Left lung (tissue), 10 donors: Measurements from ENCODE around the gene TPM3. TPM values are rescaled to one million over a fixed set of nuclear protein-coding genes. Genes with fewer than 3 reads are reported as not detected.
"Not testable (repeated sequence)": the region's sequence is repeated elsewhere in the genome, so short reads cannot be mapped to it uniquely, and the experiment has no call there.

Experiments used
- ATAC-seq: fragments of 200-7000 bp; cut with Tn5 transposase; one replicate; pipeline ENCODE4 v1.9.1; 2020; ENCODE audit warnings: moderate library complexity
- DNase-seq, 4 donors: peaks; one replicate each; pipeline ENCODE4 v3.0.0-alpha.2; 2013 to 2020
- H3K27ac ChIP-seq, 2 donors: fragments of 200-600 bp; sonication (generic) in 1 of 2; one replicate each; pipeline versions ENCODE4 v1.5.0 to v1.8.0; 2020 to 2021
- H3K27me3 ChIP-seq, 2 donors: fragments of 200-600 bp; sonication (generic) in 1 of 2; one replicate each; pipeline versions ENCODE4 v1.5.0 to v1.8.0; 2020 to 2021
- H3K36me3 ChIP-seq, 2 donors: fragments of 200-600 bp; sonication (generic) in 1 of 2; one replicate each; pipeline versions ENCODE4 v1.5.0 to v1.8.0; 2020 to 2021
- H3K4me1 ChIP-seq, 2 donors: fragments of 200-600 bp; one replicate each; pipeline ENCODE4 v1.8.0; 2021
- H3K4me3 ChIP-seq, 2 donors: fragments of 200-600 bp; sonication (generic) in 1 of 2; one replicate each; pipeline versions ENCODE4 v1.5.0 to v1.8.0; 2020 to 2021; ENCODE audit warnings: mild to moderate bottlenecking in 1 of 2
- H3K9me3 ChIP-seq, 2 donors: fragments of 200-600 bp; sonication (generic) in 1 of 2; one replicate each; pipeline versions ENCODE4 v1.5.0 to v1.8.0; 2020 to 2021
- CTCF ChIP-seq, 2 donors: fragments of 200-600 bp; sonication (generic) in 1 of 2; IDR thresholded peaks; one replicate each; pipeline versions ENCODE4 v1.5.0 to v1.8.0; 2021; ENCODE audit warnings: antibody characterized with exemption in 2 of 2
- intact Hi-C, 2 donors: fragments of 100-400 bp; cut with DNase I; formaldehyde crosslinking; loops; one replicate each; pipeline versions ENCODE4 v1.11.2 to v1.14.2; 2022
- polyA plus RNA-seq, 6 donors: library from polyadenylated mRNA; unstranded; fragments of 120-200 nt; gene quantifications; one replicate each; pipeline ENCODE4 v1.2.1, GENCODE V29; 2013; ENCODE audit not compliant: insufficient read length in 6 of 6
- total RNA-seq, 2 donors: library from RNA; stranded (reverse); fragmentation: NEBNext Ultra II Directional; extraction: Animal tissue kit (Norgen Biotek cat#: 25700); gene quantifications; one replicate each; pipeline ENCODE4 v1.2.1, GENCODE V29; 2021
- donor health status: DM: no; HTN: yes; CAD: no.
- donor health status: DM: no; HTN: no; CAD: no.

The TPM3 gene
- total and polyA plus RNA-seq, 8 donors = 220 to 406 (median 257) TPM

- no peaks in the 10 kb centered on the region for H3K9me3 ChIP-seq
- H3K4me3 ChIP-seq = no peak overlapping the region
- no peaks in the 10 kb centered on the region for H3K27me3 ChIP-seq
- intact Hi-C loops = no loop called here
- H3K4me1 ChIP-seq = no peaks in the 10 kb centered on the region
- TF ChIP-seq CTCF (IDR thresholded peaks at IDR 0.05) = no peak
- no peak overlapping the region for H3K27ac ChIP-seq
- H3K36me3 ChIP-seq = peaks cover 11 to 100% of the 10 kb centered on the region in 2 donors
- no peak for ATAC-seq
- DNase-seq = no peak
Observed at GRCh38 chr1:154237880-154238506, 46.1 kb upstream of the TPM3 start.

DNA sequence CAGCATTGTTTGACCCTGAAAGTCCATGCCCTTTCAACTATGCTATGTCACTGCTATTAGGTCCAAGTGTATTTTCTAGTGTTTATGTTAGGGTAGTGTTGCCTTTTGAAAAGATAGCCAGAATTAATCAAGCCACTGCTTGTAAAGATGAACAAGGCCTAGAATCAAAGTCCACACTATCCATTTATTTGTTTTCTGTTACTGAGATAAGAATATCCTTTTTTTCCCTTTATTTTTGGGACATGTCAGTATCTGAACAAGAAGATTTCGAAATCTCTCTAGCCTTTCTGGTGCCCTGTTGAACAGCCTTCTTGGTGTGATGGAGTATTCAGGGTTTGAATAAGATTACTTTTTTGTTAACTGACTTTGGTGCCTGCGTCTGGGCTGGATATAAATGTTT, 45.5 kb upstream of the TPM3 start:
- no peak for DNase-seq
- no peaks in the 10 kb centered on the region for H3K4me1 ChIP-seq
- H3K36me3 ChIP-seq = peaks cover 11 to 100% of the 10 kb centered on the region in 2 donors
- no peaks in the 10 kb centered on the region for H3K27me3 ChIP-seq
- H3K27ac ChIP-seq = no peak overlapping the region
- H3K4me3 ChIP-seq = no peak overlapping the region
- TF ChIP-seq CTCF (IDR thresholded peaks at IDR 0.05) = no peak
- ATAC-seq = no peak
- no peaks in the 10 kb centered on the region for H3K9me3 ChIP-seq
- intact Hi-C loops = no loop called here

- ATAC-seq (no peak), DNase-seq (no peak)
- Histone ChIP-seq H3K4me3 (no peak overlapping the region), H3K9me3 (no peaks in the 10 kb centered on the region), H3K27ac (no peak overlapping the region), H3K27me3 (no peaks in the 10 kb centered on the region), H3K4me1 (no peaks in the 10 kb centered on the region), H3K36me3 (peaks cover 11 to 100% of the 10 kb centered on the region in 2 donors)
- intact Hi-C loops = no loop called here
- TF ChIP-seq CTCF (IDR thresholded peaks at IDR 0.05) = no peak
Observed at GRCh38 chr1:154236855-154237254, 45.0 kb upstream of the TPM3 start.

- H3K27ac ChIP-seq, intact Hi-C loops, H3K9me3 ChIP-seq, H3K4me3 ChIP-seq, H3K27me3 ChIP-seq, H3K4me1 ChIP-seq, ATAC-seq, DNase-seq: not testable (repeated sequence)
- peaks cover 2 to 100% of the 10 kb centered on the region in 2 donors for H3K36me3 ChIP-seq
Observed at GRCh38 chr1:154233127-154233526, 41.2 kb upstream of the TPM3 start.

GRCh38 chr1:154231112-154231511, 39.2 kb upstream of the TPM3 start:
- ATAC-seq, H3K4me3 ChIP-seq, H3K27ac ChIP-seq, H3K9me3 ChIP-seq, DNase-seq, intact Hi-C loops, H3K27me3 ChIP-seq: not testable (repeated sequence)
- Histone ChIP-seq H3K36me3 (peaks cover 2 to 100% of the 10 kb centered on the region in 2 donors), H3K4me1 (peaks cover 0 to 14% of the 10 kb centered on the region in 2 donors)

DNA sequence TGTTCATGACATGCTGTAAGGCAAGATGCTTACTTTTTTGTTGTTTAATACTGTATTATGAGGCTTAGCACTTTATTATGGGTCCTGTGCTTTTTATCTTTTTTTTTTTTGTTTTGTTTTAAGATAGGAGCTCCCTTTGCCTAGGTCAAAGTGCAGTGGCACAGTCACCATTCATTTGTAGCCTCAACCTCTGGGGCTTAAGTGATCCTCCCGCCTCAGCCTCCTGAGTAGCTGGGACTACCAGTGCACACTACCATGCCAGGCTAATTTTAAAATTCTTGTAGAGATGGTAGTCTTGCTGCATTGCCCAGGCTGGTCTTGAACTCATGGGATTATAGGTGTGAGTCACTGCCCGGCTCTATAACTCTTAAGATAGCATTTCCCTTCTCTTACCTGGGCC, 33.5 kb upstream of the TPM3 start:
- Histone ChIP-seq H3K27ac (no peak overlapping the region), H3K9me3 (no peaks in the 10 kb centered on the region), H3K27me3 (no peaks in the 10 kb centered on the region), H3K4me3 (no peak overlapping the region), H3K36me3 (peaks cover 0 to 57% of the 10 kb centered on the region in 2 donors), H3K4me1 (peaks cover 19 to 60% of the 10 kb centered on the region in 2 donors)
- TF ChIP-seq CTCF (IDR thresholded peaks at IDR 0.05) = no peak
- DNase-seq (no peak), ATAC-seq (no peak)
- intact Hi-C loops = no loop called here
